Epithelial cell of esophagus (primary cell): Measurements from ENCODE around the gene API5.

Experiments
- DNase-seq: peaks from one replicate; pipeline ENCODE4 v3.0.0; 2010; ENCODE audit warnings: low read depth
- H3K4me3 ChIP-seq: 2 replicates; pipeline ENCODE4 v1.5.1; 2011; ENCODE audit warnings: mild to moderate bottlenecking, low read length, control low read depth
- CTCF ChIP-seq: IDR thresholded peaks from 2 replicates; pipeline ENCODE4 v1.5.1; 2011; ENCODE audit warnings: low read depth, mild to moderate bottlenecking, low read length, control low read depth, inconsistent platforms; ENCODE audit not compliant: insufficient read depth; ENCODE audit errors: missing control alignments

Gene API5

DNA sequence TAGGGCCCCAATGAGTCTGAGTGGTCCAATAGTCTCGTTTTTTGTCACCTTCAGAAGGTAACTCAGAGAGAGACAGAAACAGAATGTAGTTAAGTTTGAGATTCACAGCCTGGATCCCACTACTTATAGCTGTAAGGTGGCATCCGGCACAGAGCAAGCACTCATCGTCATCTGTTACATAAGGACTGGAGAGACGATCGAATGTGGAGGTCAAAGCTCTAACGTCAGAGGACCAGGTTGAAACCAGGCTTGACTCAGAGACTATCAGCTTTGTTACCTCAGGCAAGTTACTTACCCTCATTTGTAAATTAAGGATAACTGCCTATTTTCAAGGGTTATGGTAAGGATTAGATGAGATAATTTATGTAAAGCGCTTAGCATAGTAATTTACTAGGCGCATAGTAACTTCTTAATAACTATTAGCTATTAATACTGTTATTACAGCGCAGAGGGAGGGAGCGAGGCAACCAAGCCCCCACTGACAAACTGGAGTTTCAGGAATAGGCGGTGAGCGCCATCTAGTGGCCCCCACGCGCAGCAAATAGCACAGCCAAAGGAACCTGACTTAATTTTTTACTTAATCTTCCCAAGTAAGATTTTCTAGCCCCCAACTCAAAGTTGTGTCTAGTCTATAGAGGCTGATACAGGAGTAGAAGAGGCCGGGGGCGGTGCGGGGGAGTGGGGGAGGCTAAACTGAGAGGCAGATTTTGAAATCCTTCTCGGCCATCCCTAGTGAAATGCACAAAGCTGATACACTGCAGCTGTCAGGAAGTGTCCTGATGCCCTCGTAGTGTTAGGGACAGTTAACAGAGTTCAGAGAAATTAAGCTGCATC lies 29.0 kb upstream of the API5 start:
- peak; percentile 50 for DNase-seq
- peak; percentile 86 for TF ChIP-seq CTCF
- no peak overlapping the region for H3K4me3 ChIP-seq

GRCh38 chr11:43285826-43286225 lies 26.0 kb upstream of the API5 start:
- peak; percentile 50 for DNase-seq
- no peak overlapping the region for H3K4me3 ChIP-seq
- TF ChIP-seq CTCF, result no peak

DNA sequence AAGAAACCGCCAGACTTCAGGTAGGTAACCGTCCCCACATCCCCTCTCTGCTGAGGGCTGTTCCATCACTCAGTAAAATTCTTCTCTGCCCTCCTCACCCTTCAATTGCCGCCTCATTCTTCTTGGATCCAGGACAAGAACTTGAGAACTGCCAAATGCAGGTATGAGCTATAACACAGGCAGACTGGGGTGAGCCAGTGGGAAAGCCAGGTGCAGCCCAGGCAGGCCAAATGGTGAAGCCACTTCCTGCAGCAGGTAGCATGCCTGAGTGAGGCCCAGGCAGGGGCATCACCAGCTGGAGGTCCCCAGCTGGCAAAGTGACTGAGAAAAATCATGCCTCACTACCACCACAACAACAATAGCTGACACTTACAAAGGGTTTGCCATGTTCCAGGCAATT lies 22.4 kb upstream of the API5 start:
- no peak for TF ChIP-seq CTCF
- DNase-seq, result no peak
- H3K4me3 ChIP-seq, result no peak overlapping the region

GRCh38 chr11:43298397-43298796 lies 13.4 kb upstream of the API5 start:
- TF ChIP-seq CTCF, result no peak
- no peak for DNase-seq
- no peak overlapping the region for H3K4me3 ChIP-seq

- no peak for DNase-seq
- H3K4me3 ChIP-seq, result no peak overlapping the region
- TF ChIP-seq CTCF, result no peak
Observed at GRCh38 chr11:43315966-43316365, 4.2 kb downstream of the API5 start.

- no peak for TF ChIP-seq CTCF
- no peak for DNase-seq
- no peak overlapping the region for H3K4me3 ChIP-seq
Observed at GRCh38 chr11:43316451-43316850, 4.7 kb downstream of the API5 start.

DNA sequence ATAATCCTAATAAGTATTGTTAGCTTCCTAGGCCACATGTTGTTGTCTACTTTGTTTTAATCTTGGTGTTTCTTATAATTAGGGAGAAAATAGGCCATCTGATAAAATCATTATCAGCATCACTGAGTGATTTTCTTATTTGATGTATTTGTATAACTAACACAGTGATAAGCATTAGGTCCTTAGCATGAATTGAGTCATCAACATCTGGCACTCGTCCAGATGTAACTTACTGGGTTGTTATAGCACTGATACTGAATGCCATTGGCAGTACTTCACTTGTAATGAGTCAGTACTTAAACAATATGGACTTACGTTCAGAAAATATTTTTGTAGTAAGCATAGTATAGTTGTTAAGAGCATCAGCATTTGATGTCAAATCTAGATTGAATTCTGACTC lies 16.2 kb downstream of the API5 start:
- H3K4me3 ChIP-seq, result no peak overlapping the region
- TF ChIP-seq CTCF, result no peak
- DNase-seq, result peak; percentile 96
